ENCODE data around the gene IMP4. TPM values are rescaled to one million over a fixed set of nuclear protein-coding genes. Genes with fewer than 3 reads are reported as not detected.

The IMP4 gene
- total and polyA plus RNA-seq, 10 of the 15 experiments (the other 5 are each of a cell fraction or from before 2014, with no cell fraction given), result 41.4 to 242 (median 166) TPM

DNA sequence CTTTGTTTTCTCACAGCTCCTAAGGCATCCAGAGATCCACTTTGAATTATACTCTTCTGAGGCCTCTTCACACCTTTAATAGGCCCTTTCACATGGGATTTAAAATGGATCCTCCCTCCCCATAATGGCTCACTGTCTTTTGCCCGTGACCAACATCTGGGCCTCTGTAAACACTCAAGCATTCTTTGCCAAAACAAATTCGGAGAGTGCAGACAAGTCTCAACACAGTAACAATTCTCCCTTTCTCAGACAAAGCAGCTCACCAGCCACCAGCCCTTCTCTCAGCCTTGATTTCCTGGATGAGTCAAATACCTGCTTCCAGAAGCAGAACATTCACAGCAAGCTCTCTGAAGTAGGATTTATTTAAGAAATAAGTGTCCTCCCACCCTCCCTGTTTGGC is 14.0 kb upstream of the IMP4 start (continued):
- TF ChIP-seq, protein P1, sequence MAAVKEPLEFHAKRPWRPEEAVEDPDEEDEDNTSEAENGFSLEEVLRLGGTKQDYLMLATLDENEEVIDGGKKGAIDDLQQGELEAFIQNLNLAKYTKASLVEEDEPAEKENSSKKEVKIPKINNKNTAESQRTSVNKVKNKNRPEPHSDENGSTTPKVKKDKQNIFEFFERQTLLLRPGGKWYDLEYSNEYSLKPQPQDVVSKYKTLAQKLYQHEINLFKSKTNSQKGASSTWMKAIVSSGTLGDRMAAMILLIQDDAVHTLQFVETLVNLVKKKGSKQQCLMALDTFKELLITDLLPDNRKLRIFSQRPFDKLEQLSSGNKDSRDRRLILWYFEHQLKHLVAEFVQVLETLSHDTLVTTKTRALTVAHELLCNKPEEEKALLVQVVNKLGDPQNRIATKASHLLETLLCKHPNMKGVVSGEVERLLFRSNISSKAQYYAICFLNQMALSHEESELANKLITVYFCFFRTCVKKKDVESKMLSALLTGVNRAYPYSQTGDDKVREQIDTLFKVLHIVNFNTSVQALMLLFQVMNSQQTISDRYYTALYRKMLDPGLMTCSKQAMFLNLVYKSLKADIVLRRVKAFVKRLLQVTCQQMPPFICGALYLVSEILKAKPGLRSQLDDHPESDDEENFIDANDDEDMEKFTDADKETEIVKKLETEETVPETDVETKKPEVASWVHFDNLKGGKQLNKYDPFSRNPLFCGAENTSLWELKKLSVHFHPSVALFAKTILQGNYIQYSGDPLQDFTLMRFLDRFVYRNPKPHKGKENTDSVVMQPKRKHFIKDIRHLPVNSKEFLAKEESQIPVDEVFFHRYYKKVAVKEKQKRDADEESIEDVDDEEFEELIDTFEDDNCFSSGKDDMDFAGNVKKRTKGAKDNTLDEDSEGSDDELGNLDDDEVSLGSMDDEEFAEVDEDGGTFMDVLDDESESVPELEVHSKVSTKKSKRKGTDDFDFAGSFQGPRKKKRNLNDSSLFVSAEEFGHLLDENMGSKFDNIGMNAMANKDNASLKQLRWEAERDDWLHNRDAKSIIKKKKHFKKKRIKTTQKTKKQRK (IDR thresholded peaks at IDR 0.05; ENCODE audit: low read depth, low read length), result no peak
- no peak for TF ChIP-seq SRF (IDR thresholded peaks at IDR 0.05; ENCODE audit: low read depth in 2 of 2, low read length in 2 of 2)

DNA sequence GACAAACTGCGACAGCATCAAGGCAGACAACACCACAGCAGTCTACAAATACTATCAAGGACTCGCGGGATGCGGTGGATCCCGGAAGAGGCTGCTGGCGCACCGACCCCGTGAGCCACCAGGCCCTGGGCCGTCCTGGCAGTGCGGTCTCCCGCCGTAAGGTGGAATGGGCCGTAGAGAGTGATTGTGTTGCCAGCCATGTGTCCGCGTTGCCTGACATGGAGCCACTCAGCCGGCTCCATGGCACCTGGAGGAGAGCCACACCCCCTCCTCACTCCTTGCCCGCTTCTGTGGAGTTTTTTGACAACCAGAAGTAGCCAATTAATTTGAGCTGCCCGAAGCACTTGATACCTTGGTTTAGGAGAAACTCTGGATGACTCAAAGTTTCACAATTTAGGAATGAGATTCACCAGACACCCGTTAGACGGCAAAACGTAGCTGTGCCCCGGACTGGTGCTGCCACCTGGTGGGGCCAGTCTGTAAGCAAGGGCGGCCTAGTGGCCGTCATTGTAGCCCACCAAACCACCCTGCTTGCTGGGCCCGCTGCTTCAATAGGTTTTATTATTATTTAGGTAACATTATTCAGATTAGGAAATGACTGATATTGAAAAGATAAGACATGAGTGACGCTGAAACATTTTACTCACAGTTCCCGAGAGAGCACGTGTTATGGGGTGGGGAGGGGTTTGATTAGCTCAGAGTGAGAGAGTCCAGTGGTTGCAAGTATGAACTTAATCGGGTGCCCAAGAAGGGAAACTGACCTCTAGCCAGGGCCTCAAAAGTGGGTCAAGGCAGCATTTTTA is 10.2 kb upstream of the IMP4 start:
- peak; percentile 84 for ATAC-seq
- no TSS peak for BruUV-seq (replicated peaks)
- Histone ChIP-seq H4K20me1 (ENCODE audit: control insufficient read depth, insufficient read depth) (no peaks in the 10 kb centered on the region), H3K79me2 (ENCODE audit: control insufficient read depth, insufficient read depth, low read length) (no peaks in the 10 kb centered on the region), H3K4me1 (ENCODE audit: control insufficient read depth, insufficient read depth, low read length) (no peaks in the 10 kb centered on the region), H3K27ac (ENCODE audit: control insufficient read depth, insufficient read depth) (no peak overlapping the region), H3K9ac (ENCODE audit: control insufficient read depth, insufficient read depth, low read length) (no peak overlapping the region), H3K4me3 (no peak overlapping the region), H3K9me3 (replicated peaks; ENCODE audit: control insufficient read depth, insufficient read depth, low read length) (no peaks in the 10 kb centered on the region; the same call in 2 of the 3 replicates), H3K4me2 (ENCODE audit: control insufficient read depth, insufficient read depth) (no peak overlapping the region; the same call in 1 of the 2 replicates), H3K27me3 (replicated peaks in 1 of 2; ENCODE audit: control insufficient read depth in 2 of 2, insufficient read depth in 2 of 2, low read length in 1 of 2) (no peaks in the 10 kb centered on the region), H3K36me3 (ENCODE audit: control insufficient read depth in 2 of 2, insufficient read depth in 2 of 2, low read length in 1 of 2) (no peaks in the 10 kb centered on the region), H2AFZ (ENCODE audit: control insufficient read depth, low read depth, low read length) (peak overlapping the region; percentile 76)
- in situ Hi-C loops (cut with MboI) (loop anchor here (25.0 kb wide), 1 partner anchor 1480 kb away; no protein-coding TSS in a partner anchor), intact Hi-C loops (cut with micrococcal nuclease; ENCODE audit: unreplicated experiment) (loop anchor here (1.0 to 10.0 kb wide), 6 partner anchors 150 to 1812 kb away; partner anchors contain the start of gene MZT2B)
- DNase-seq (ENCODE audit: low read depth, low spot score), result no peak
- POLR2A ChIA-PET, result no interaction called here
- CTCF ChIA-PET, result interaction anchor here (0.7 to 9.8 kb wide), 16 partner anchors 9 to 1341 kb away, joined by 3 to 74 read pairs (median 5); partner anchors contain the start of genes CCDC74B, IMP4, MZT2B and SMPD4
- SMC1A ChIA-PET (ENCODE audit: uncharacterized antibody, unreplicated experiment), result interaction anchor here (0.9 to 3.9 kb wide), 5 partner anchors 9 to 1340 kb away, joined by 3 to 24 read pairs (median 4); partner anchors contain the start of gene IMP4
- RAD21 ChIA-PET (ENCODE audit: unreplicated experiment), result interaction anchor here (0.9 to 2.7 kb wide), 9 partner anchors 9 to 1470 kb away, joined by 3 to 25 read pairs (median 5); partner anchors contain the start of genes IMP4 and SMPD4
- WGBS (ENCODE audit: insufficient coverage, insufficient replicate concordance, low lambda C conversion rate, missing lambda C conversion rate), result 29% methylated on average over 29 of the region's 29 CpGs
- FAIRE-seq, result peak; percentile 94
- TF ChIP-seq DPF2 (IDR thresholded peaks at IDR 0.05), result 0 out of 2 replicates have a peak, but pooled peaks have one; percentile 17
- no peak for TF ChIP-seq HDAC2 (IDR thresholded peaks at IDR 0.05)
- TF ChIP-seq STAT1 (conservative IDR thresholded peaks at IDR 0.05), result no peak
- TF ChIP-seq ZNF24 (IDR thresholded peaks at IDR 0.05), result no peak
- no peak for TF ChIP-seq PML (IDR thresholded peaks at IDR 0.05; ENCODE audit: low read length)
- TF ChIP-seq TCF7 (IDR thresholded peaks at IDR 0.05; ENCODE audit: borderline replicate concordance), result no peak
- TF ChIP-seq LARP7 (IDR thresholded peaks at IDR 0.05), result no peak
- 0 out of 2 replicates have a peak, but pooled peaks have one; percentile 35 for TF ChIP-seq NBN (IDR thresholded peaks at IDR 0.05)
- TF ChIP-seq, protein P2, sequence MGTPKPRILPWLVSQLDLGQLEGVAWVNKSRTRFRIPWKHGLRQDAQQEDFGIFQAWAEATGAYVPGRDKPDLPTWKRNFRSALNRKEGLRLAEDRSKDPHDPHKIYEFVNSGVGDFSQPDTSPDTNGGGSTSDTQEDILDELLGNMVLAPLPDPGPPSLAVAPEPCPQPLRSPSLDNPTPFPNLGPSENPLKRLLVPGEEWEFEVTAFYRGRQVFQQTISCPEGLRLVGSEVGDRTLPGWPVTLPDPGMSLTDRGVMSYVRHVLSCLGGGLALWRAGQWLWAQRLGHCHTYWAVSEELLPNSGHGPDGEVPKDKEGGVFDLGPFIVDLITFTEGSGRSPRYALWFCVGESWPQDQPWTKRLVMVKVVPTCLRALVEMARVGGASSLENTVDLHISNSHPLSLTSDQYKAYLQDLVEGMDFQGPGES (IDR thresholded peaks at IDR 0.05), result no peak
- TF ChIP-seq NR2C1 (IDR thresholded peaks at IDR 0.05), result no peak
- no peak for TF ChIP-seq ZNF384 (IDR thresholded peaks at IDR 0.05; ENCODE audit: borderline replicate concordance, low read depth, low read length)
- no peak for TF ChIP-seq SPI1 (IDR thresholded peaks at IDR 0.05; ENCODE audit: borderline replicate concordance, insufficient read depth, low read depth, low read length)
- TF ChIP-seq CBX3 (IDR thresholded peaks at IDR 0.05; ENCODE audit: borderline replicate concordance, low read depth), result no peak
- no peak for TF ChIP-seq TBL1XR1 (IDR thresholded peaks at IDR 0.05; ENCODE audit: low read depth, low read length)
- TF ChIP-seq FOS (IDR thresholded peaks at IDR 0.05; ENCODE audit: borderline replicate concordance, extremely low read depth, insufficient read length), result no peak
- TF ChIP-seq ZZZ3 (IDR thresholded peaks at IDR 0.05; ENCODE audit: control insufficient read depth, insufficient read length, low read depth), result no peak

Data from GM12878 (cell line).